Naive B cell (primary cell): ENCODE results near the gene UBE2QL1. TPM values are rescaled to one million over a fixed set of nuclear protein-coding genes. Genes with fewer than 3 reads are reported as not detected.

Experiments
- ATAC-seq, 2 donors: fragments of 150-1000 bp; cut with Tn5 transposase; 2 replicates each; pipeline ENCODE4 v1.10.0; 2021; ENCODE audit warnings: low read depth in 2 of 2, mild to moderate bottlenecking in 2 of 2, moderate library complexity in 2 of 2
- DNase-seq: peaks from one replicate; pipeline ENCODE4 v3.0.0; 2022
- H3K27ac Mint-ChIP-seq, 6 donors: one replicate each; pipeline ENCODE4 v1.8.0; 2020 to 2022; ENCODE audit warnings: mild to moderate bottlenecking in 6 of 6, mixed read lengths in 6 of 6, moderate library complexity in 5 of 6, inconsistent platforms in 2 of 6
- H3K27me3 Mint-ChIP-seq, 3 donors: one replicate each; pipeline ENCODE4 v1.8.0; 2021 to 2022; ENCODE audit warnings: mixed read lengths in 3 of 3, mild to moderate bottlenecking in 1 of 3
- H3K36me3 Mint-ChIP-seq, 2 donors: one replicate each; pipeline ENCODE4 v1.8.0; 2020 to 2022; ENCODE audit warnings: mixed read lengths in 2 of 2, inconsistent platforms in 1 of 2, mild to moderate bottlenecking in 1 of 2
- H3K4me1 Mint-ChIP-seq, 3 donors: one replicate each; pipeline ENCODE4 v1.8.0; 2020 to 2022; ENCODE audit warnings: mixed read lengths in 3 of 3, inconsistent platforms in 1 of 3, mild to moderate bottlenecking in 1 of 3, moderate library complexity in 1 of 3
- H3K4me3 Mint-ChIP-seq, 8 donors: one replicate each; pipeline ENCODE4 v1.8.0; 2020 to 2022; ENCODE audit warnings: mild to moderate bottlenecking in 8 of 8, mixed read lengths in 8 of 8, moderate library complexity in 8 of 8, inconsistent platforms in 2 of 8
- H3K9me3 Mint-ChIP-seq, 7 donors: one replicate each; pipeline ENCODE4 v1.8.0; 2020 to 2022; ENCODE audit warnings: mixed read lengths in 7 of 7, mild to moderate bottlenecking in 5 of 7, inconsistent platforms in 2 of 7, moderate library complexity in 1 of 7
- polyA plus RNA-seq, 6 donors: library from polyadenylated mRNA; unstranded; fragments of 300-500 nt; fragmentation: Illumina TruSeq; gene quantifications; one replicate each; pipeline ENCODE4 v1.2.3, GENCODE V29; 2021; ENCODE audit warnings: low read depth in 6 of 6

UBE2QL1 gene
- polyA plus RNA-seq, 6 donors from 2014 or later = not detected

DNA sequence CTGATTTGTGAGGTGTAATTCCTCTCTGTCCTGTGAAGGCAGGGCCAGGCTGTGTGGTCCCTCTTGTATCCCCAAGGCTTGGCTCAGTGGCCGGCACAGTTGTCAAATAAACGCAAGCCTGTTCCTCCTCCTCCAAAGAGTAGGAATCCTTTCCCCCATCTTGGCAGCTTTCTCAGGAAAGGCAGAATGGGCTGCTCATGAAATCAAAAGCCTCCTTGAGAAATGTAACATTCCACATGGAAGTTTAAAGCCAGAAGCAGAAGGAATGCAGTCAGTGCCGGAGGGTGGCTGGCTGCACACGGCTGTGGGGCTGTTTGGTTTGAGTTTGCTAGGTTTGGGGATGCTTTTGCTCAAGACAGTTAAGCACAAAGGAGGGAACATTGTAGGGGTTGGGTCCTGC lies 35.8 kb upstream of the UBE2QL1 start:
- Mint-ChIP-seq H3K9me3 (peaks cover 0 to 4% (median 0%) of the 10 kb centered on the region in 7 donors), H3K36me3 (no peaks in the 10 kb centered on the region), H3K27ac (no peak overlapping the region), H3K27me3 (peaks cover 4 to 23% (median 13%) of the 10 kb centered on the region in 3 donors), H3K4me1 (no peaks in the 10 kb centered on the region), H3K4me3 (no peak overlapping the region)
- ATAC-seq (no peak), DNase-seq (no peak)

DNA sequence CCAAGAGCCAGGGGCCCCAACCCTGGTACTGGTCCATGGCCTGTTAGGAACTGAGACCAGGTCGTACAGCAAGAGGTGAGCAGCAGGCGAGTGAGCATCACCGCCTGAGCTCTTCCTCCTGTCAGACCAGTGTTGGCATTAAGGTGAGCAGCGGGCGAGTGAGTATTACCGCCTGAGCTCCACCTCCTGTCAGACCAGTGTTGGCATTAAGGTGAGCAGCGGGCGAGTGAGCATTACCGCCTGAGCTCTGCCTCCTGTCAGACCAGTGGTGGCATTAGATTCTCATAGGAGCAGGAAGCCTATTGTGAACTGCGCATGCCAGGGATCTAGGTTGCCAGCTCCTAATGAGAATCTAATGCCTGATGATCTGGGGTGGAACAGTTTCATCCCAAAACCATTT lies 31.0 kb upstream of the UBE2QL1 start:
- ATAC-seq (no peak), DNase-seq (no peak)
- H3K4me3 Mint-ChIP-seq = no peak overlapping the region
- peaks cover 0 to 3% (median 0%) of the 10 kb centered on the region in 7 donors for H3K9me3 Mint-ChIP-seq
- H3K27me3 Mint-ChIP-seq = peaks cover 6 to 22% (median 10%) of the 10 kb centered on the region in 3 donors
- no peaks in the 10 kb centered on the region for H3K36me3 Mint-ChIP-seq
- H3K27ac Mint-ChIP-seq = no peak overlapping the region
- H3K4me1 Mint-ChIP-seq = no peaks in the 10 kb centered on the region

DNA sequence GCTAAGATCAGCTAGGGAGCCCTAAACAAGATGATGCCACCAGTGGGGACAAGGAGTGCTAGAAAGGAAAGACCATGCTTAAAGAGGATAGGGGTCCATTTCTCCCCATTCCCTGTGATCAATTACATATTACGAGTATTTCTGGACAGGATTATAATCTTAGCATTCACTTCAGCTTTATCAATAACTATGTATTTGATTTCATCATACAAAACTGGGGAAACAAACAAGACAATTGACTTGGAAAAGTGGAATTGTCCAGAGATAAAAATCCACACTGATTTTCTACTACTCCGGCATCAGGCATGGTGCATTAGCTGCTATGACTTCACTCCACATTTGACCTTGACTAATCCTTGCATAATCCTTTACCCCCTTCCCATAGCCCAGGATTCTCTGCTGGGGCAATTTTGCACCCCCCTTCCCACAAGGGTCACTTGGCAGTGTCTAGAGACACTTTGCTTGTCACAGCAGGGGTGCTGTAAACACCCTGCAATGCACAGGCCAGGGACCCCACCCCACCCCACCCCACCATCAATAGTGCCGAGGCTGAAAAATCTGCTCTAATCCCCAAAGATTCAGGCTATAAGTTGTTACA lies 29.9 kb upstream of the UBE2QL1 start:
- H3K9me3 Mint-ChIP-seq = peaks cover 0 to 3% (median 0%) of the 10 kb centered on the region in 7 donors
- H3K27me3 Mint-ChIP-seq = peaks cover 10 to 22% (median 10%) of the 10 kb centered on the region in 3 donors
- no peak overlapping the region for H3K4me3 Mint-ChIP-seq
- DNase-seq (no peak), ATAC-seq (no peak)
- peaks cover 0 to 2% (median 0%) of the 10 kb centered on the region in 3 donors for H3K4me1 Mint-ChIP-seq
- H3K27ac Mint-ChIP-seq = no peak overlapping the region
- no peaks in the 10 kb centered on the region for H3K36me3 Mint-ChIP-seq

DNA sequence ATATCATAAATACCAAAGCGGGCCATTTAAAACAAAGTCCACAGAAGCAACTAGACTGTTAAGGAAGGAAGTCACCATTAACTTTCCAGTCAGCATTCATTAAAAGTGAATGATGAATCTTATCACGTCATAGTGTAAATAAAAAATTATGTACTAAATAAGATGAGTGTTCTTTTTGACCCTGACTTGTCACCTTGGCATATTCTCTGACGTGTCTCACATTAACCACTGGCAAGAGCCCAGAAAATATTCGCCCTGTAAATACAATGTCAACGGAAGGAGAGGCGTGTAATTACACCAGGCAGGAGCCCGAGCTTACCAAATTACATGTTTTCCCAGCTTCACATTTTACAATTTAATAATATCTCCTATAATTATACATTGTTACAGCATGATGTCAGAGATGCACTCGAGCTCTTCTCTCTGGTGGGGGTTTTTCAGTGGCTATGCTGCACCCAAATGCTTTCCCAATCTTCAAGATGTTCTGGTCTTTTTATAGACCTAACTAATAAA lies 29.3 kb upstream of the UBE2QL1 start:
- H3K9me3 Mint-ChIP-seq = peaks cover 0 to 3% (median 0%) of the 10 kb centered on the region in 7 donors
- H3K36me3 Mint-ChIP-seq = no peaks in the 10 kb centered on the region

DNA sequence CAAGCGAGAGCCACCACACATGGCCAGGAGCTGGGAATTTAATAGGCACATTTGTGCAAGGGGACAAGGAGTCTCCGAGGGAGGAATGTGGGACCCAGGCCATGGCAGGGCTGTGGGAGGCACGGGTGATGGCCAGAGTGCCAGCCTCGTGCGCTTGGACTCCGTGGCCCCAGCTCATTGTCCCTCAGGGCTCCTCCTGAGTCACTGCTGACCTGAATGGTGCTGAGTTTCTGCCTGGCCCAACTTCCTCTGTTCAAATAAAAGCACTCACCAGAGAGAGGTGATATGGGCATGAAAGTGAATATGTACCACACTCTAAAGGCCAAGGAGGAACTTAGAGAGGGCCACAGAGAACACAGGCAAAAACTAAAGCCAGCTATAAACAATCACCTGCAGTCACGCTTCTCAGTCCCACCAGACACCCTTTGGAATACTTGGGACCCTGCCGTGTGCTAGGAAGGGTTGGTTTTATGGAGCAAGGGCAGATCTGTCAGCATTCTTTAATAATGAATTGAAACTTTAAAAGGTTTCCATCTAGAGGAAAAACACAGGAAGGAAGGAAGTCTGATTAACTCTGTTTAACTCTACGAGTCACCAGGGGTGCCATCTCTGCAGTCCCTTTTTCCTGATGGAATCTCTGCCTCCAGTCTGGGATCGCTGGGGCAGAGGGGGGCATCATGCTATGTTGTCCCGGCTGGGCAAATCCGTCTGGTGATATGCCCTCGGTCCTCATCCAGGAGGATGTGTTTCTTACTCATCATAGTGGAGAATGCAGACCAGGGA lies 25.1 kb upstream of the UBE2QL1 start:
- Mint-ChIP-seq H3K36me3 (no peaks in the 10 kb centered on the region), H3K4me1 (peaks cover 0 to 2% (median 0%) of the 10 kb centered on the region in 3 donors), H3K4me3 (no peak overlapping the region), H3K9me3 (peaks cover 0 to 6% (median 0%) of the 10 kb centered on the region in 7 donors), H3K27ac (no peak overlapping the region), H3K27me3 (peaks cover 19 to 42% (median 30%) of the 10 kb centered on the region in 3 donors)
- no peak for ATAC-seq
- DNase-seq = no peak

More for the DNA sequence above, 29.3 kb upstream of the UBE2QL1 start:
- peaks cover 10 to 22% (median 10%) of the 10 kb centered on the region in 3 donors for H3K27me3 Mint-ChIP-seq
- DNase-seq = no peak
- no peak overlapping the region for H3K4me3 Mint-ChIP-seq
- peaks cover 0 to 2% (median 0%) of the 10 kb centered on the region in 3 donors for H3K4me1 Mint-ChIP-seq
- ATAC-seq = no peak
- no peak overlapping the region for H3K27ac Mint-ChIP-seq

DNA sequence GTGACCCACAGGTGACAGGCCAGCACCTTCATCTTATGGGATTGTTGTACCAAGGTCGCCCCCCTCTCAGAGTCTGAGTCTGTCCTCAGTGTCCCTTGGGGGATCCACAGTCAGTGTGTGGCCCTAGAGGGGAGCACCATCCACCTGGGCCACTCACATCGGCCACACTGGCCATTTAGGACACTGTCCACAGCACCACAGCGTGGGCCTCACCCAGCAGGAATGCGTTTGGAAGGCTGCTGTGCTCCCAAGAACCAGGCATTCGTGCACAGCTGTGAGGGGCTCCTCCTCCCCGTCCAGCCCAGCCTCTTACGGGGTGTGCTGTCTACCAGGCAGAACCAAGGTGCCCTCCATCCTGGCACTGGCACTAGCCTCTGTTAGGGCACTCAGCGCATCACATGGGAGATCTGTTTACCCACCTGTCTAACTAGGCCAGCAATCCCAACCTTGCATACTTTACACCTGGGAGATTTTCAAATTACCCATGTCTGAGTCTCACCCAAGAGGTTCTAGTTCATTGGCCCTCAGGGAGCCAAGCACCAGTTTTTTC lies 24.5 kb upstream of the UBE2QL1 start:
- Mint-ChIP-seq H3K4me1 (peaks cover 0 to 2% (median 0%) of the 10 kb centered on the region in 3 donors), H3K4me3 (no peak overlapping the region), H3K27me3 (peaks cover 19 to 42% (median 30%) of the 10 kb centered on the region in 3 donors), H3K9me3 (peaks cover 0 to 6% (median 0%) of the 10 kb centered on the region in 7 donors), H3K27ac (no peak overlapping the region), H3K36me3 (no peaks in the 10 kb centered on the region)
- no peak for DNase-seq
- no peak for ATAC-seq

DNA sequence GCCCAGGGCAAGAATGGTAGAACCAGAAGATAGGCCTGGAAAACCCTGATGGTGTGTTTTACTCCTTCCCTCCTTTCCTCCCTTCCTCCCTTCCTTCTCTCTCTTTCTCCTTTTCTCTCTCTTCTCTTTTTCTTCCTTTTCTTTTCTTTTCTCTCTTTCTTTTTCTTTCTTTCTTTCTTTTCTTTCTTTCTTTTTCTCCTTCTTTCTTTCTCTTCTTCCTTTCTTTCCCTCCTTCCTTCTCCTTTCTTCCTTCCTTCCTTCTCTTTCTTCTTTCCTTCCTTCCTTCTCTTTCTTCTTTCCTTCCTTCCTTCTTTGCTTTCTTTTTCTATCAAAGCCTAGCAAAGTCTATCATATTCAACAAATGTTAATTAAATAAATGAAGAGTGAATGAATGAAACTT lies 24.0 kb upstream of the UBE2QL1 start:
- ATAC-seq (no peak), DNase-seq (no peak)
- Mint-ChIP-seq H3K36me3 (no peaks in the 10 kb centered on the region), H3K4me3 (no peak overlapping the region), H3K27me3 (peaks cover 19 to 42% (median 30%) of the 10 kb centered on the region in 3 donors), H3K4me1 (peaks cover 0 to 2% (median 0%) of the 10 kb centered on the region in 3 donors), H3K9me3 (peaks cover 0 to 5% (median 0%) of the 10 kb centered on the region in 7 donors), H3K27ac (no peak overlapping the region)

DNA sequence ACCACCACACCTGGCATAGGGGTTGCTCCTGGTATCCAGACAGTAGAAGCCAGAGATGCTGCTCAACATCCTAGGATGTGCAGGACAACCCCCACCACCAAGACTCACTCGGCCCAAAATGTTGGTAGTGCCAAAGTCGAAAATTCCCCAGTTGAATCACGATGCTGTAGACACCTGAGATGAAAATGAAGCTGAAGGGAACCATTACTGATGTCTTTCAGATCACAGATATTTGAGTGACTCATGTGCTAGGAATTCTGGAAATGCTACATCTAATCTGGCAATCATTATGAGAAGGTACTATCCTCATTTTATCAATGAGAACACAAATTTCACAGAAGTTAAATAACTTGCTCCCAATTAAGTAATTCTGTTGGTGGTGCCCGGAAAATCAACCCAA lies 21.0 kb upstream of the UBE2QL1 start:
- Mint-ChIP-seq H3K27me3 (peaks cover 20 to 36% (median 27%) of the 10 kb centered on the region in 3 donors), H3K4me3 (no peak overlapping the region), H3K4me1 (peaks cover 0 to 2% (median 0%) of the 10 kb centered on the region in 3 donors), H3K9me3 (peaks cover 0 to 5% (median 0%) of the 10 kb centered on the region in 7 donors), H3K27ac (no peak overlapping the region), H3K36me3 (no peaks in the 10 kb centered on the region)
- ATAC-seq (no peak), DNase-seq (no peak)

DNA sequence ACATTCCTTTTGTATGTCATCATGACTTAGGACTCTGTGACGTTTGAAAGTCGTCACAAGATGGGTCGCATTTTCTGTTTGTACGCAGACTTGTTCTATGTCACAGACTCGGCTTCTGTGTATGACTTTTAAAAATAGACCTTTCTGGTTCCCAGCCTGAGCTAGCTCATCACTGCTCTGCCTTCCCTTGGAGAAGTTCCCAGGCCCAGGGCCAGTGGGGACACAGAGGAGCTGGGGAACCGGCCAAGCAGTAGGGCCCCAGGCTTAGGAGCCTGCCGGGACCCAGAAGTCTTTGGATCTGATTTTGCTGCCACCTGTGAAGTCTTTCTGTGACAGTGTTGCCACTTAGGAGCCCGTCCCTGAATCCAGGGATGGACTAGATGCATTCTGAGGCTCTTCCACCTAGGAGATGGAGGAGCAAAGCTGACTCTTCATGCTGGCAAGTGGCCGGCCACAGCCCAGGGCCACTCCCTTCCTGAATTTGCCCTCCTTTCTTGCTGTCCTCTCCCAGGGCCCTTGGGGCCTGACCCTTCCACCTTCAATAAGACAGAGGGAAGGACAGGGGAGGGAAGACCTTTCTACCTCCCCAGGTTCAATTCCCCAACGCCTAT lies 18.1 kb upstream of the UBE2QL1 start:
- no peak for ATAC-seq
- Mint-ChIP-seq H3K27me3 (peaks cover 16 to 39% (median 34%) of the 10 kb centered on the region in 3 donors), H3K36me3 (no peaks in the 10 kb centered on the region), H3K4me1 (no peaks in the 10 kb centered on the region), H3K27ac (no peak overlapping the region), H3K4me3 (no peak overlapping the region), H3K9me3 (peaks cover 0 to 6% (median 3%) of the 10 kb centered on the region in 7 donors)
- DNase-seq = no peak

DNA sequence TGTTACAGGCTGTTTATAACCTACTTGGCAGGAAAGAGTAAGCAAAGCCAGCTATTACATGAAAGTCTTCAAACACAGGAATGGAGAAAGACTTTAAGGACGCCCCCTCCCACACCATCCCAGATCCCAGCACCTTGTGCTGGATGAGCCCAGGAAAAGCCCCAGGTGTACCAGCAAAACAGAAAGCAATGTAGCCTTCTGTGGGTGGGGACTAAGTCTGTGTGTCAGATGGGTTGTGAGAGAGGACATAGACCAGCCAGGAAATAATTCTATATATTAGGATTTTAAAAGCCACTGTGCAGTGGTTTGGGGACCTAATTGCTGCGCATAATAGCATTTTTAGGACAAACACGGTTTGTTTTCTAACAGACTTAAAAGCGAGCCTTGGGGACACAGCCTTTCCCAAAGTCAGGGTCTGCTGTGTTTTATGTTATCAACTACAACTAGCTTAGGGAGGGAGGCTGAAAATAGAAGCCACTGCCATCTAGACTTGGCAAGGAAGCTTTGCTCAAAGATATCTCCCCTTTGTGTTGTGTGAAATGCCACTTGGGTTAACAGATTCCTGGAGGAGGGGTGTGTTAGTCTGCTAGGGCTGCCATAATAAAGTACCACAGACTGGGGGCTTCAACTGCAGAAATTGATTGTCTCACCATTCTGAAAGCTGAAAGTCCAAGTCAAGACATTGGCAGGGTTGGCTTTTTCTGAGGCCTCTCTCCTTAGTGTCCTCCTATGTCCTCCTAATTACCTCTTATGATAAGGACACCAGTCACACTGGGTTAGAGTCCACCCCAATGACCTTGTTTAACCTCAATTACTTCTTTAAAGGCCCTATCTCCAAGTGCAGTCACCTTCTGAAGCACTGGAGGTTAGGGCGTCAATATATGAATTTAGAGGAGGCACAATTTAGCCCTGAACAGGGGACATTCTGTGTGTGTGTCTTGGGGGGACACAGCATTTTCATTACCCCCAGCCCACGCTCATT lies 17.2 kb upstream of the UBE2QL1 start:
- Mint-ChIP-seq H3K27ac (no peak overlapping the region), H3K36me3 (no peaks in the 10 kb centered on the region), H3K9me3 (peaks cover 0 to 7% (median 3%) of the 10 kb centered on the region in 7 donors), H3K27me3 (peaks cover 16 to 44% (median 37%) of the 10 kb centered on the region in 3 donors), H3K4me1 (no peaks in the 10 kb centered on the region), H3K4me3 (no peak overlapping the region)
- ATAC-seq (no peak), DNase-seq (no peak)

DNA sequence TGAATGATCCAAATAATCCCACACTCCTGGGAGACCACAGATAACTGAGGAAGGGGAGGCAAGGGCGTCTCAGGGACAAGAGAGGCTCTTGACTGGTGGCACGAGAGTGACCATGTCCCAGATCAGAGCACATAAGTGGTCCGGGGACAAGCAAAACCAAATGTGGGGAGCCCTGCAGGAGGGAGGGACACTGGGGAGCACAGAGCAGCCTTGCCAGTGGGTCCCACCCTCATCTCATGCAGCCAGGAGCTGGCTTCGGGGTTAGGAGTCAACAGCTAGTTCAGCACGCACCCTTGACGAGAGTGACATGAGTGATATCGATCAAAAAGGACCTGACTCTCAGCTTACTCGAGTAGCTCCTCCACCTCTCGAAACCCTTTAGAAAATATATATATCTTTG lies 16.5 kb upstream of the UBE2QL1 start:
- DNase-seq (no peak), ATAC-seq (no peak)
- peaks cover 16 to 44% (median 37%) of the 10 kb centered on the region in 3 donors for H3K27me3 Mint-ChIP-seq
- H3K4me3 Mint-ChIP-seq = no peak overlapping the region
- H3K4me1 Mint-ChIP-seq = no peaks in the 10 kb centered on the region
- H3K36me3 Mint-ChIP-seq = no peaks in the 10 kb centered on the region
- H3K9me3 Mint-ChIP-seq = peaks cover 0 to 7% (median 1%) of the 10 kb centered on the region in 7 donors
- no peak overlapping the region for H3K27ac Mint-ChIP-seq

DNA sequence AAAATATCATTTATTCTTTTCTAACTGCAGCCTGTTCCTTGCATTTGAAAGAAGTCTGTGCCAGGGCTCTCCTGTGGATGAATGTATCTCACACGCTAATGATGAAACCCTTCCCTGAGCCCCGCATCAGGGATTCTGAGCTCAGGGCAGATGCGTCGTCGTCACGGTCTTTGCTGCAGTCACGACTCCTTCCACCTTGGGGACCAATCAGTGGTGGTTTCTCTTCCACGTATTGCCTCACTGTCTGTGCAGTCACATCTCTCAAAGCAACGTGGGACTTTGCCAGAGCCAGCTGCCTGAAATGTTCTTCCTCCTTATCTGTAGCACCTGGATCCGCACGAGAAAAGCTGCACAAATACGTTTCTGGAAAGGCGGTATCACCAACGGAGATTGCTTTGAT lies 13.9 kb upstream of the UBE2QL1 start:
- no peaks in the 10 kb centered on the region for H3K36me3 Mint-ChIP-seq
- H3K27ac Mint-ChIP-seq = no peak overlapping the region
- H3K4me1 Mint-ChIP-seq = no peaks in the 10 kb centered on the region
- peaks cover 12 to 41% (median 38%) of the 10 kb centered on the region in 3 donors for H3K27me3 Mint-ChIP-seq
- no peak for ATAC-seq
- DNase-seq = no peak
- H3K4me3 Mint-ChIP-seq = no peak overlapping the region
- peaks cover 0 to 15% (median 1%) of the 10 kb centered on the region in 7 donors for H3K9me3 Mint-ChIP-seq
